22Rv1 (cell line): ENCODE measurements around the gene WWTR1.

ENCODE experiments used
- CTCF ChIP-seq: fragments of 450-650 bp; IDR thresholded peaks from 2 replicates; pipeline ENCODE4 v1.5.1; 2017; ENCODE audit warnings: mild to moderate bottlenecking
- ZFX ChIP-seq: fragments of 450-650 bp; IDR thresholded peaks from 2 replicates; pipeline ENCODE4 v1.6.1; 2017; ENCODE audit warnings: antibody characterized with exemption, borderline replicate concordance

DNA sequence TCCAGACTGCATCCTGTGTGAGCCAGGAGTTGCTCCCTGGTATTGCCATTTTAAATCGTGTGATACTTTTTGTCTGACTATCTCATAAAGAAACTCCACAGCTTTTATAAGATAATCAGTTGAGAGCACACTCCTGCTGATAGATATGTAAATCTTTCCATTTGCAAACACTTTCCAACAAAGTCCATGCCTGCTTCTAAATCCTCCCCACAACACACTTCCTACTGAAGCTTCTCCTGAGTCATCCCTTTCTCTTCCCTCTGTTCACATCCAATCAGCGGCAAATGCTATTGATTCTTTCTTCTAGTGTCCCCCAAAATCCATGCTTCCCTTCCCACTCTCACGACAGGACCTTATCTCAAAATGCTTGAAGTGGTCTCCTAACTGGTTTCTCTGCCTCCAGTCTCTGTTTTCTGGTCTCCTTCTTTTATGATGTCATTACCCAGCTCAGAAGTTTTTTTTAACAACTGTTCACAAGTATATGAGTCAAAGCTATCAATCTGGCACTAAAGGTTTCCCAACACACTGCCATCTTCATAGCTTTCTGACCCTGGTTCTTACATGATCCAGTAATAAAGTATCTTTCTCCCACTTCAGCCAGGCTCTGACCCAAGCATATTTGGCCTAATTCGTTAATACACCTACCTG is 4.5 kb upstream of the WWTR1 start:
- TF ChIP-seq CTCF: no peak
- TF ChIP-seq ZFX: no peak
